Astrocyte of the cerebellum (primary cell): ENCODE measurements around the gene RAD51B.

Experiments used
- DNase-seq: peaks from one replicate; pipeline ENCODE4 v3.0.0-alpha.2; 2011; ENCODE audit warnings: low read depth
- H3K4me3 ChIP-seq: 2 replicates; pipeline ENCODE4 v1.5.1; 2011; ENCODE audit warnings: mild to moderate bottlenecking, low read depth, low read length, moderate library complexity
- CTCF ChIP-seq: IDR thresholded peaks from 2 replicates; pipeline ENCODE4 v1.5.1; 2012; ENCODE audit warnings: low read length, low read depth, moderate library complexity, mild to moderate bottlenecking; ENCODE audit errors: missing control alignments
- in situ Hi-C: cut with HindIII; loops from 2 replicates; pipeline ENCODE4 v1.10.0; 2017; ENCODE audit warnings: low sequenced_read_pairs

Gene RAD51B

GRCh38 chr14:68466491-68466977 is 647.0 kb downstream of the RAD51B start:
- TF ChIP-seq CTCF = no peak
- in situ Hi-C loops = no loop called here
- DNase-seq = peak; percentile 80
- no peak overlapping the region for H3K4me3 ChIP-seq

GRCh38 chr14:68467425-68467824 is 647.8 kb downstream of the RAD51B start:
- no peak overlapping the region for H3K4me3 ChIP-seq
- no peak for DNase-seq
- in situ Hi-C loops = no loop called here
- TF ChIP-seq CTCF = no peak

GRCh38 chr14:68468437-68469207 is 649.0 kb downstream of the RAD51B start:
- in situ Hi-C loops = no loop called here
- TF ChIP-seq CTCF = no peak
- H3K4me3 ChIP-seq = no peak overlapping the region
- no peak for DNase-seq

- in situ Hi-C loops = no loop called here
- no peak for DNase-seq
- no peak for TF ChIP-seq CTCF
- no peak overlapping the region for H3K4me3 ChIP-seq
Observed at GRCh38 chr14:68469208-68469713, 649.7 kb downstream of the RAD51B start.

- TF ChIP-seq CTCF = no peak
- DNase-seq = no peak
- in situ Hi-C loops = no loop called here
- no peak overlapping the region for H3K4me3 ChIP-seq
Observed at GRCh38 chr14:68470361-68470760, 650.8 kb downstream of the RAD51B start.

GRCh38 chr14:68471029-68471963 is 651.7 kb downstream of the RAD51B start:
- in situ Hi-C loops = no loop called here
- DNase-seq = no peak
- H3K4me3 ChIP-seq = no peak overlapping the region
- no peak for TF ChIP-seq CTCF
